Activated CD8-positive, alpha-beta memory T cell treated with anti-CD3 and anti-CD28 coated beads for 36 hours (primary cell): Measurements from ENCODE around the gene HOXC9. TPM values are rescaled to one million over a fixed set of nuclear protein-coding genes. Genes with fewer than 3 reads are reported as not detected.

ENCODE experiments used
- CTCF ChIA-PET: fragments of 350-600 bp; sonication (Branson Sonifier 250); formaldehyde crosslinking; loops from one replicate; lab custom pipeline; 2021; ENCODE audit warnings: antibody characterized with exemption; lab: Charles Lee
- POLR2A ChIA-PET: fragments of 350-600 bp; sonication (Branson Sonifier 250); formaldehyde crosslinking; loops from one replicate; lab custom pipeline; 2021; ENCODE audit warnings: antibody characterized with exemption; lab: Charles Lee
- total RNA-seq, 2 experiments: library from RNA; stranded (reverse); gene quantifications; one replicate each; pipeline ENCODE4 v1.2.3, GENCODE V29; 2021

HOXC9 gene
- total RNA-seq, 2 experiments from 2014 or later = not detected

DNA sequence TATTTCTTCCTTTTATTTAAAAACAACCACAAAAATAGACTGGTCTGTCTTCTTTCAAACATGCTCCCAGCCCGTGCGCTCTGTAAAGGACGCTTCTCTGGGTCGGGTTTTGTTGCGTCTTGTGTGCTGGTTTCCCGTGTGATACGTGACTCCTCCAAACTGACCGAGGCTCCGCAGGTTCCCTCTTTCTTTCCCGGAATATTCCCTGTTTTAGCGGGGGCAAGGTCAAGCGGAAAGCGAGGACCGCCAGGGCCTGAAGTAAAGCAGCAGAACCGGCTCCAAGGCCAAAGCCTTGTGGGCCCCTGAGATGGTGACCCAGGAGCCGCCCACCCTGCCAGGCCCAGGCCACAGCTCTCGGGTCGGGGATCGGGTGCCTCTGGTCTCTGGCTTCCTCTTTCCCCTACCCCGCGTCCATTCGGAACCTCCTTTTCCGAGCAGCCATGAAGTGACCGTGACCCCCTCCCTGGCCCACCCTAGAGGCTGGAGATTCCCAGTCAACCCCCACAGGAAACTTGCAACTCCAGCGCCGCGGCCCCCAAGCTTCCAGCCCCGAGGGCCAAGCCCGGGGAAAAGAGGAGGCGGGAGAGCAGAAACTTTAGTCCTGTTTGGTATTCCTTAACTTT lies 15.9 kb upstream of the HOXC9 start:
- POLR2A ChIA-PET = no interaction called here
- CTCF ChIA-PET = interaction anchor here (0.8 to 2.0 kb wide), 6 partner anchors 18 to 257 kb away, joined by 3 to 13 read pairs (median 4); no protein-coding TSS in a partner anchor

DNA sequence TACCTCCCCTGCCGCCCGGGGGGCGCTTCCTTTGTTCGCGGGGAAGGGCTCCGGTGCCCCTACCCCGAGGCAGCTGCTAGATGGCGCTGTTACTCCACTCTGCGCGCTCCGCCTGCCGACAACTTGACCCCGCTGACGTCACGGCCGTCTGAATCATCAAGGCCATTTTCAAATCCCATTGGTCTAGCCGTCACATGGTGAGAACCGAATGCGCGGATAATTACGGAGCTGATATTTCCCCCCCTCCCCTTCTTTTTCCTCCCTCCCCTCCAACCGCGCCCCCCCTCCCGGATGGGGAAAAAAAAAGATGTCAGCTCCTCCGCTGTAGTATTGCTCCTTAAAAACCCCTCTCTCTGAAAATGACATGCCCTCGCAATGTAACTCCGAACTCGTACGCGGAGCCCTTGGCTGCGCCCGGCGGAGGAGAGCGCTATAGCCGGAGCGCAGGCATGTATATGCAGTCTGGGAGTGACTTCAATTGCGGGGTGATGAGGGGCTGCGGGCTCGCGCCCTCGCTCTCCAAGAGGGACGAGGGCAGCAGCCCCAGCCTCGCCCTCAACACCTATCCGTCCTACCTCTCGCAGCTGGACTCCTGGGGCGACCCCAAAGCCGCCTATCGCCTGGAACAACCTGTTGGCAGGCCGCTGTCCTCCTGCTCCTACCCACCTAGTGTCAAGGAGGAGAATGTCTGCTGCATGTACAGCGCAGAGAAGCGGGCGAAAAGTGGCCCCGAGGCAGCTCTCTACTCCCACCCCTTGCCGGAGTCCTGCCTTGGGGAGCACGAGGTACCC lies 14.9 kb upstream of the HOXC9 start, which contains the start of gene HOXC10:
HOXC10 (plus strand) TSS at position 246 of the 791 bp plus-strand sequence; CDS start at position 360, 114 bp downstream.
- CTCF ChIA-PET = interaction anchor here (0.6 to 2.2 kb wide), 20 partner anchors 10 to 256 kb away, joined by 3 to 13 read pairs (median 4); partner anchors contain the start of genes HOXC13, HOXC8 and HOXC9
- POLR2A ChIA-PET = interaction anchor here (0.6 kb wide), 1 partner anchor 47 kb away, joined by 8 read pairs; no protein-coding TSS in a partner anchor

DNA sequence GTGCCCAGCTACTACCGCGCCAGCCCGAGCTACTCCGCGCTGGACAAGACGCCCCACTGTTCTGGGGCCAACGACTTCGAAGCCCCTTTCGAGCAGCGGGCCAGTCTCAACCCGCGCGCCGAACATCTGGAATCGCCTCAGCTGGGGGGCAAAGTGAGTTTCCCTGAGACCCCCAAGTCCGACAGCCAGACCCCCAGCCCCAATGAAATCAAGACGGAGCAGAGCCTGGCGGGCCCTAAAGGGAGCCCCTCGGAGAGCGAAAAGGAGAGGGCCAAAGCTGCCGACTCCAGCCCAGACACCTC lies 14.3 kb upstream of the HOXC9 start:
- POLR2A ChIA-PET = no interaction called here
- CTCF ChIA-PET = interaction anchor here (0.6 to 2.2 kb wide), 15 partner anchors 13 to 239 kb away, joined by 3 to 13 read pairs (median 5); partner anchors contain the start of genes HOXC13 and HOXC8

DNA sequence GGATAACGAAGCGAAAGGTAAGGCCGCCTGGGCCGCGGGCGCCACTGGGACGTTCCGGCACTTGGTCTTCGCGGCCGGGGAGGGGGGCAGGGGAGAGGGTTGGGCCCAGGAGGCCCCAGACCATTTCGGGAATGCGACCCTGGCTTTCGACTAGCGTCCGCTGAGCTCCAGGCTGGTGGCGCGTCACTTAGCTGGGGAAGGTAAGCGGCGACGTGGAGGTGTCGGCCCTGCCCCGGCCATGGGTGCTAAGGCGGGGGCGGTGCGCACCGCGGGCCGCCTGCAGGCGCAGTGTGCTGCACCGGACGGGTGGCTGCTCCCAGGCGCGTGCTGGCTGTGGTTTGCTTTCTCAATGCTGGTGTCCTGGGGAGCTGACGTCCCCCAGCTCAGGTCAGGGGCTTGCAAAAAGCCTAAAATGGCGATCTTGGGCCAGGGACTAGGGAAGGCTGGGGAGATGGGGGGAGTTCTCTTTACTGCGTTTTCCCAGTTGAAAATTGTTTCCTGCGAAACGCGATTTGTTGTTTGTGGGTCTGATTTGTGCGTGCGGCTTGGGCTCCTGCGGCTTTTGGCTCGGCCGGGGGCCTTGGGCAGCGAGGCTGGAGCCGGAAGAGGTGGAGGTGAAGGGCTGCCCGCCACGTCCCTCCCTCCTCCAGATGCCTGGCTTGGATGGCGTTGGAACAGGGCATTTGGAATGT lies 13.8 kb upstream of the HOXC9 start:
- ChIA-PET CTCF (interaction anchor here (0.6 to 2.2 kb wide), 15 partner anchors 14 to 240 kb away, joined by 3 to 13 read pairs (median 5); partner anchors contain the start of genes HOXC13 and HOXC8), POLR2A (no interaction called here)

DNA sequence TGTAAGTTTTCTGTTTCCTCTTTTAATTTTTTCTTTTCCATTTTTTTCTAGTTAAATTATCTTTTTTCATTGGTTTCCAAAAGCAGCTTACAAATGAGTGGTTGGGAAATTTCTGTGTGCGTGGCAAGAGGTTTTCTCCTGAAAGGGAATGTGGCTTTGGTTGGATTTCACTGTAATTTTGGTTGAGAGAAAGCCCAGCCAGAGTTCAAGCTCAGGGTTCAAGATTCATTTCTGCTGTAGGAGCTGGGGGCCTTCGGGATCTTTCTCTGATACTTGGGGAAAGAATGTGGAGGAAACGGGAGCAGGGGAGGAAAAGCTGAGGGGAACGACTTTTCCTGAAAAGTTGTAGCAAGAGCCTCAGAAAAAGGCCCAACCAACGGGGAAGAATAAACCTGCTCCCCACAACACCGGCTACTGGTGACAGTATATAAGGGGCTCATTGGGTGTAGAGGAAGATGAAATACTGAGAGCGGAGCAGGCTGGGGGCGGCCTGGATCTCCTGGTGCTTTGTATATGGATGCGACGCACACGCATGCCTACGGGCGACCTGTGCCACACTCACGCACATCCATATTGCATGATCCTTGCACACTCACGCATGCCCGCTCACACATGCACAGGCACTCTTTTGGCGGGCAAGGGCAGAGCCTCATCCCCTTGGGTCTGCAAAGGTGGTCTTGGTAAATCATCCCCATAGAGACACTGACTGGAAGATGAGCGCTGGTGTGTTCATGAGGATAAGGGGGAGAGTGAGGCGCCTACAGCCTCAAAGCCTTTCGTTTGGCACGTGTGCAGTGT lies 13.1 kb upstream of the HOXC9 start:
- ChIA-PET POLR2A (interaction anchor here (0.6 kb wide), 1 partner anchor 37 kb away, joined by 3 read pairs; no protein-coding TSS in a partner anchor), CTCF (interaction anchor here (0.9 to 2.2 kb wide), 7 partner anchors 19 to 372 kb away, joined by 3 to 11 read pairs (median 5); partner anchors contain the start of gene HOXC8)

DNA sequence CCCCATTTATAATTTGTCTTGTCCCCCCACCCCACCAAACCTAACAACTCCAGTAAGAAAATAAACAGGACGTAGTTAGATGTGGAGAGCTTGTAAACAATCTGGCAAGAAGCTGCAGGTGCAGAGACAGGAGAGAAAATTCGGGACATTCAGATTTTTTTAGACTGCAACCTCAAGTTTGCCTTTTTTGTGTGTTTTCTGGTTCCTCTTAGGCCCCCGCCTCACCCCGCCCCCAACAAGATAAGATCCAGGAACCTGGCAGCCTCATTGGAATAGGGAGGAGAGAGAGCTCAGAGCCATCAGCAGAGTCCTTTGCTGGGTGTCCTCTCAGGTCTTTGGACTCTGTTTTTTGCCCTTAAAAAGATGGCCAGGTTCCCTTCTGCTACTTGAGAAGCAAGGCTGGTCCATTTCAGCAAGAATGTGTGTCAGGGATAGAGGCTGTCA lies 12.2 kb upstream of the HOXC9 start:
- POLR2A ChIA-PET = interaction anchor here (0.6 kb wide), 1 partner anchor 36 kb away, joined by 3 read pairs; no protein-coding TSS in a partner anchor
- CTCF ChIA-PET = interaction anchor here (0.6 to 2.0 kb wide), 8 partner anchors 18 to 371 kb away, joined by 3 to 9 read pairs (median 4); no protein-coding TSS in a partner anchor

DNA sequence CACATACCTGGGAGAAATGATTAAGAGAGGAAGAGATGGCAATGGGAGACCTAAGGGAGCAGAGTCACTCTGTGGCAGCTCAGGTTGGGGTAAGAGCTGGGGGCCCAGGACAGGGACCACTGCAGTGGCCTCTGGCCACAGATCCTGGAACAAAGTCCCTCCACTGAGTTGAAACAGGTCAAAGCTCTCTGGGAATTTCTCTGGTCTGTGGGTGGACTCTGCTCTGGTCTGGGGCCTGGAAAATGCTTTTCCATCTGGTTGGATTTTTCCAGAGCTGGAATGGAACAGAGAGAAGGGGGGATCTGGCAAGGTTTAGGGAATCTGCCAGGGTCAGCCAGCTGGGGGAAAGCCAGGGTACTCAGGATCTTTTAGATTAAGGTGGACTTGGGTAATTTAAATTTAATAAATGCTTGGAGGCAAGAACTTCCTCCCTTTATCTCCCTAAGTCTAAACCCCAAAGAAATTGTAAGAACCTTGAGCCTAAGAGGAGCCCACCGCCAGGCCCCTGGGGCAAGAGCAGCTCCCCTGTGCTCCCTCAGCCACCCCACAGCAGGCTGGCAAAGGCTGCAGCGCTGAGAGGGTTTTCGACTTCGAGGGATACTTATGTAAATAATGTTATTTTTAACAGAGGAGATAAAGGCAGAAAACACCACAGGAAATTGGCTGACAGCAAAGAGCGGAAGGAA lies 11.3 kb upstream of the HOXC9 start:
- CTCF ChIA-PET = interaction anchor here (0.6 to 1.9 kb wide), 7 partner anchors 17 to 370 kb away, joined by 3 to 9 read pairs (median 3); no protein-coding TSS in a partner anchor
- POLR2A ChIA-PET = no interaction called here

DNA sequence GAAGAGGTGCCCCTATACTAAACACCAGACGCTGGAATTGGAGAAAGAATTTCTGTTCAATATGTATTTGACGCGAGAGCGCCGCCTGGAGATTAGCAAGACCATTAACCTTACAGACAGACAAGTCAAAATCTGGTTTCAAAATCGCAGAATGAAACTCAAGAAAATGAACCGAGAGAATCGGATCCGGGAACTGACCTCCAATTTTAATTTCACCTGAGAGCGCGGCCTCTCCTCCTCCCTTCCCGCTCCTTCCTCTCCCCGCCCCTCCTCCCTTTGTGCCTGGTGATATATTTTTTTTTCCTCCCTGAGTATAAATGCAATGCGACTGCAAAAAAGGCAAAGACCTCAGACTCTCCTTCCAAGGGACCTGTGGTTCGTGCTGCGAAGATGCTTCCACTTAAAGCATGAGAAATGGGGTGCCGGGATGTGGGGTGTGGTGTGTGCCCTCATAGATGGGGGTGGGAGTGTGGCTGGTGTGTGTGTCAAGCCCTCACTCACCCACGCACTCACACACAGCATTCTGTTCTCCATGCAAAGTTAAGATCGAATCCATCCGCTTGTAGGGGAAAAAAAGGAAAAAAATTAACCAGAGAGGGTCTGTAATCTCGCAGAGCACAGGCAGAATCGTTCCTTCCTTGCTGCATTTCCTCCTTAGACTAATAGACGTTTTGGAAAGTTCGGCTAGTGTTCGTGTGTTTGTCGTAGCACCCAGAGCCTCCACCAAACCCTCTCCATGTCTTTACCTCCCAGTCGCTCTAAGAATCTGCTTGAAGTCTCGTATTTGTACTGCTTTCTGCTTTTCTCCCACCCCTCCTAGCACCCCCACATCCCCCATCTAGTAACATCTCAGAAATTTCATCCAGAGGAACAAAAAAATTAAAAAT lies 10.5 kb upstream of the HOXC9 start:
- CTCF ChIA-PET = interaction anchor here (0.7 to 2.3 kb wide), 4 partner anchors 16 to 243 kb away, joined by 3 to 9 read pairs (median 5); no protein-coding TSS in a partner anchor
- POLR2A ChIA-PET = no interaction called here

DNA sequence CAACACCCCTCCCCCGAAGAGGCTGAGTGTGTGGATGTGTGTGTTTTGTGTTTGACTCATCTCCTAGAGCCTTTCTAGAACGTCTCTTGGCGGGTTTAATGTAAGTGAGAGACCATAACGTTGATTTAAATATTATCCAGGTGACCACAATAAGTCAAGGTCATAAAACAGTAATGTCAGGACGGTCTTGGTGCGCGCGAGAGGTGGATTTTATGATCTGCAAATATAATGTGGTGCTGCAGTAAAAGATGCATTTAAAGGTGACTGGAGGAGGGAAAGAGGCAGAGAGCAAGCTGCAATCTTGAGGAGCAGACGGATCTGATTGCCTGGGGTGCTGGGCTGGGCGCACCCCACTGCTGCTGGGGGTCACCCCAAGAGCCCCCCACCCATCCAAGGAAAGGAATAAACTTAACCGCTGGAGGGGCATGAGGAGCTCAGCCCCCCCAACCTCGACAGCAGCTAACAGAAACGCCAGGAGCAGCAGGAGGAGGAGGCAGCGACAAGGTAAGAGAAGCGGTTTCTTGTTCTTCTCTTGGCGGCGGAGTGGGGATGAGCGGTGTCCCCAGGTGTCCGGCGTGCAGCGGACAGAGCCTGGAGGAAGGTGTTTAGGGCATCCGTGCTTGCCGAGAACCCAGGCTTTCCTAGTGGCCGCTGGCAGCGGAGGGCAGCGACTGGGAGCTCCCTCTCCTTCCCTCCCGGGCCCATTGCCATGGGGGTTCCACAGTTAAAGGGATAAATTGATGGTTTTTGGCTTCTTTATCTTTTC lies 9.5 kb upstream of the HOXC9 start:
- CTCF ChIA-PET = interaction anchor here (0.6 to 2.3 kb wide), 3 partner anchors 15 to 244 kb away, joined by 3 to 7 read pairs (median 3); no protein-coding TSS in a partner anchor
- POLR2A ChIA-PET = no interaction called here

DNA sequence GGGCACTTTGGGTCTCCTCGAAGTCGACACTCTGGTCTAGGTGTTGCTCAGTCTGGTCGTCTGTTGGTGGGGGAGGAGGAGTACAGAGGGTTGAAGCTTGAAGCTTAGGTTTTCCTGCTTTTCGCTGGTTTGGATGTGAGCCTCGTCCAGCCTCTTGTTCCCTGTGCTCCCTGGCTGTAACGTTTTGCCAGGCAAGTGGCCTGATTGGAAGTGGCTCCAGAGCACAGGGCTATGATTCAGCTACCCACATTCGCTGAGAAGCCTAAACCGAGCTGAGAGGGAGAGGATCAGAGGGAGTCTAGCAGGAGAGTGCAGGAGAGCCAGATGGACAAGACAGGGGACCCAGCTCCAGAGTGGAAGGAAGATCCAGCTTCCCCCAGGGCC lies 8.9 kb upstream of the HOXC9 start:
- CTCF ChIA-PET = interaction anchor here (0.6 to 2.3 kb wide), 6 partner anchors 9 to 244 kb away, joined by 3 to 7 read pairs (median 3); partner anchors contain the start of gene HOXC9
- POLR2A ChIA-PET = no interaction called here

DNA sequence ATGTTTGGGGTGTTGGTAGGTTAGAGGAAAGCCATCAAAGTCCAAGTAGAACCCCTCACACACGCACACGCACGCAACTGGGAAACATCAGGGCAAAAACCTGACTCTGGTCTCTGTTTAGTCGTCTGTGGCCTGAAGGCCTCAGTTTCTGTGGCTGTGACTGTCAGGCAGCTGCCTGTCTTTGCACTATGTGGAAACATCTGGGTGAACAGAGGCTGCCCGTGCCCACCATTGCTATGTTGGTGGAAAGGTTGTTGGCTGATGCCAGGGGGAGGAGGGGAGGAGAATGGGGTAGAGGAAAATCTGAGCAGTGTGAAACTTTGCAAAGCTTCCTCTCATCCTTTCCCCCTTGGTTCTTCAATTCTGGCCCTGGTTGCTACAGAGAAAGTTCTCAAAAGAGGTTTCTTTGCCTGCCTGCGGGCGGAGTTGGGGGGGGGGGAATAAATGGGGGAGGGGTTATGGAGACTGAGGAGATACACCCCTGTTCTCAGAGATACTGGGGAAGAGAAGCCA lies 7.5 kb upstream of the HOXC9 start:
- ChIA-PET CTCF (interaction anchor here (1.2 kb wide), 1 partner anchor 8 kb away, joined by 3 read pairs; the partner anchor contains the start of gene HOXC9), POLR2A (no interaction called here)

DNA sequence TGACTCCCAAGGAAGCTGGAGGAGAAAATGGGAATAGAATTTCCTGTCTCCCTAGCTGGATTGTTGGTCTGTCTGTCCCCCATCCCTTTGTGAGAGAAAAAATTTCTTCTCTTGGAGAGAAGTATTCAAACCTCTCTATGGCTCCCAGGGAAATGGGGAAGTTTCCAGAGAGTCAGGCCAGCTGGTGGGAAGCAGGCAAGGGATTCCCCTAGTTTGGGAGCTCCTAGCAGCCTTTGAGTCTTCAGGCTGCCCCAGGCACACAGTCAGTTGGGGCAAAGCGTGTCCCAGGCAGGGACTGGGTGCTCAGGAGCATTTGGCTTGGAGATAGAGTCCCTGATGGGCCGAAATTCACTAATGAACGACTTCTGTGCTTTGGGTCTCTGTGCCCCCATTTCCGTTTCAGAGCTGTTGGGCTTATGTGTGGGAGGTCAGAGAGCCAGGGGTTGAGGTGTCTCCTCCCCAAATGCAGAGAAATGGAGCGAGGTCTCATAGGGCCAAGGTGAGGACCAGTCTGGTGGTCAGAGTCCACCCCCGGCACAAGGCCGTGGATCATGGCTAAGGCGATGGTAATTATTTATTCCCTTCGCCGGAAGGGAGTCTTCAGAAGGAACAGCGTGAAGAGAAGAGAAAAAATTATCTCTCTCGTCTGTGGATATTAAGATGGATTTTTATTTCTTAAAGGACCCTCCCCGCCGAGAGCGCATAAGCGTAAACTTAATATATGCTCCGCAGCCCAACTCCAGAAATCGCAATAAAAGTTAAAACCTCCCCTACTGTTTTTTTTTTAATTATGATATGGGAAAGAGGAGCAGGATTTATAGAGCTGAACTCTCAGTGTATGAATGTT lies 6.6 kb upstream of the HOXC9 start:
- POLR2A ChIA-PET = no interaction called here
- CTCF ChIA-PET = interaction anchor here (0.8 to 0.9 kb wide), 3 partner anchors 37 to 215 kb away, joined by 3 to 4 read pairs (median 3); partner anchors contain the start of gene HOXC5

DNA sequence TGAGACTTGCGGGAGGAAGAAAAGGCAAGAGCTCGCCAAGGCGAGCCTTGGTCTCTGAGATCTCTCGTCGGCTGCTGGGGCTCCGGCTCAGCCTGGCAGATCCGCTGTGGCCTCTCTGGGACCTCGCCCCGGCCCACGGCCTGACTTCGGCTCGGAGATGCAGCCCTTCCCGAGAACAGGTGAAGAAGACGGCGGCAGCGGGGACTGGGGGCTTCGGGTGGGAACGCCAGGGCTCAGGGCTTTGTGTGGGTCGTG lies 6.0 kb upstream of the HOXC9 start:
- CTCF ChIA-PET = interaction anchor here (0.8 to 0.9 kb wide), 3 partner anchors 38 to 214 kb away, joined by 3 to 4 read pairs (median 3); partner anchors contain the start of gene HOXC5
- POLR2A ChIA-PET = no interaction called here

DNA sequence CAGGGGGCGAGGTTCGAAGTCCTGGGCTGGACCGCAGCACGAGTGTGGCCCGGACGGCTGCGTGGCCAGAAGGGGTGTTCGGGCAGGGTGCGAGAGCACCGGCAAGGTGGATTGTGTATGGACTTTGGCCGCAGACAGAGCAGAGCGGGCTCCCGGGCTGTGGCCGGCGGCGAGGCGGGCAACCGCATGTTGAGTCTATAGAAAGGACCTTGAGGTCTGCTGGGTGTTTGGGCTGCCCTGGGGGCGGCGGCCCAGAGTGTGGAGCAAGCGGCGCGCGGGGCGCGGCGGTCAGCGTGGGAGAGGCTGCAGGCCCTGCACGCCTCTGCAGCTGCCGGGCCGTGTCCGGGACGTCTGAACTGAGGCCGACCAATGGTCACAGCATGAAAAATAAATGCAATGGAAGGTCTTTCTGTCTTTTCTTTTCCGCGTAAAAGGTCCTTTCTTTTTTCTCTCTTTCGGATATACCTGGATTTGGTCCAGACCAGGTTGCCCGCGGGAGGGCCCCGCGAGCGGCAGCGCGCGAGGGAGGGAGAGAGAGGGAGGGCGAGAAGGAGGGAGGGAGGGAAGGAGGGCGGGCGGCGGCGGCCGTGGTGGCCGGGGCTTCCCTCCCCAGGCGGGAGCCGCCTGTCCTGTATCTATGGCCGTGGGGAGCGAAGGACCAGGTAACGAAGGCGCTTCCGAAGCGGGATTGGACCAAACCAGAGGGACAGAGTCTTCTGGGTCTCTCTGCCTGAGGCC lies 5.5 kb upstream of the HOXC9 start:
- ChIA-PET POLR2A (no interaction called here), CTCF (interaction anchor here (0.8 to 2.6 kb wide), 5 partner anchors 9 to 214 kb away, joined by 3 to 12 read pairs (median 3); partner anchors contain the start of genes HOXC10 and HOXC5)
